Lower leg skin (tissue), 4 donors: ENCODE measurements around the gene RSPH9. TPM values are rescaled to one million over a fixed set of nuclear protein-coding genes. Genes with fewer than 3 reads are reported as not detected.

Experiments
- DNase-seq, 2 donors: peaks; one replicate each; pipeline ENCODE4 v3.0.0-alpha.2; 2019; ENCODE audit warnings: low spot score in 2 of 2
- H3K4me3 ChIP-seq: fragments of 200-600 bp; sonication (generic); 2 replicates; pipeline ENCODE4 v1.5.1; 2017; ENCODE audit warnings: mild to moderate bottlenecking, low read depth; ENCODE audit not compliant: poor library complexity, severe bottlenecking
- POLR2A ChIP-seq, 2 donors: fragments of 450-650 bp; IDR thresholded peaks; one replicate each; pipeline ENCODE4 v1.6.1; 2016 to 2017; ENCODE audit warnings: antibody characterized with exemption in 2 of 2, mild to moderate bottlenecking in 1 of 2, moderate library complexity in 1 of 2
- whole genome bisulfite sequencing, 2 donors: methylation state at CpG; one replicate each; pipeline ENCODE4 v1.1.5; 2018; 5-methylcytosine and 5-hydroxymethylcytosine counted together
- intact Hi-C: fragments of 100-400 bp; cut with DNase I; formaldehyde crosslinking; loops from one replicate; pipeline ENCODE4 v1.15.0; 2023; ENCODE audit warnings: low total_unique reads
- total RNA-seq, 4 donors: library from RNA; depleted of rRNA; stranded (reverse); fragments of >200 nt; gene quantifications; one replicate each; pipeline ENCODE4 v1.1.0, GENCODE V29; 2016
- TF ChIP-seq, protein P1 (sequence below), 3 donors: fragments of 450-650 bp; IDR thresholded peaks; one replicate each; pipeline ENCODE4 v1.5.1; 2016; ENCODE audit warnings: antibody characterized with exemption in 3 of 3, mild to moderate bottlenecking in 3 of 3, moderate library complexity in 2 of 3

The RSPH9 gene
- total RNA-seq, 4 donors from 2014 or later, result 0.17 to 0.42 TPM; not detected in 2

DNA sequence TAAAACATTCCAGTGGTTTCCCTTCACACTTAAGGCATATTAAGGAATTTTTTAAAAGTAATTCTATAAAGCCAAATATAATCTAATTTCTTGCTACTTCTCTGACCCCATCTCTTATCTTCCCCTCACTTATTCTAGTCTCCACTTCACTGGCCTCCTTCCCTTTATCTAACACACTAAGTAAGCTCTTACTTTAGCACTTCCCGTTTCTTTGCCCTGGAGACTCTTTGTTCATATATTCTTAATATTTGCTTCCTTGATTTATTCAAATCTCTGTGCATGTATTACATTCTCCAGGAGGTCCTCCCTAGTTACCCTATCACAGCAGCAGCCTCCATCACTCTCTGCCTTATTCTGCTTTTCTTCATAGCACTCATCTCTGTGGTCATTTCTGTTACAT, 36.0 kb upstream of the RSPH9 start:
- no peak for DNase-seq
- WGBS, 2 donors, result 71 to 79% methylated on average over 1 of the region's 1 CpG
- TF ChIP-seq, protein P1, sequence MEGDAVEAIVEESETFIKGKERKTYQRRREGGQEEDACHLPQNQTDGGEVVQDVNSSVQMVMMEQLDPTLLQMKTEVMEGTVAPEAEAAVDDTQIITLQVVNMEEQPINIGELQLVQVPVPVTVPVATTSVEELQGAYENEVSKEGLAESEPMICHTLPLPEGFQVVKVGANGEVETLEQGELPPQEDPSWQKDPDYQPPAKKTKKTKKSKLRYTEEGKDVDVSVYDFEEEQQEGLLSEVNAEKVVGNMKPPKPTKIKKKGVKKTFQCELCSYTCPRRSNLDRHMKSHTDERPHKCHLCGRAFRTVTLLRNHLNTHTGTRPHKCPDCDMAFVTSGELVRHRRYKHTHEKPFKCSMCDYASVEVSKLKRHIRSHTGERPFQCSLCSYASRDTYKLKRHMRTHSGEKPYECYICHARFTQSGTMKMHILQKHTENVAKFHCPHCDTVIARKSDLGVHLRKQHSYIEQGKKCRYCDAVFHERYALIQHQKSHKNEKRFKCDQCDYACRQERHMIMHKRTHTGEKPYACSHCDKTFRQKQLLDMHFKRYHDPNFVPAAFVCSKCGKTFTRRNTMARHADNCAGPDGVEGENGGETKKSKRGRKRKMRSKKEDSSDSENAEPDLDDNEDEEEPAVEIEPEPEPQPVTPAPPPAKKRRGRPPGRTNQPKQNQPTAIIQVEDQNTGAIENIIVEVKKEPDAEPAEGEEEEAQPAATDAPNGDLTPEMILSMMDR (IDR thresholded peaks at IDR 0.05), result no peak
- TF ChIP-seq POLR2A (IDR thresholded peaks at IDR 0.05), result no peak
- intact Hi-C loops, result no loop called here
- H3K4me3 ChIP-seq, result no peak overlapping the region

DNA sequence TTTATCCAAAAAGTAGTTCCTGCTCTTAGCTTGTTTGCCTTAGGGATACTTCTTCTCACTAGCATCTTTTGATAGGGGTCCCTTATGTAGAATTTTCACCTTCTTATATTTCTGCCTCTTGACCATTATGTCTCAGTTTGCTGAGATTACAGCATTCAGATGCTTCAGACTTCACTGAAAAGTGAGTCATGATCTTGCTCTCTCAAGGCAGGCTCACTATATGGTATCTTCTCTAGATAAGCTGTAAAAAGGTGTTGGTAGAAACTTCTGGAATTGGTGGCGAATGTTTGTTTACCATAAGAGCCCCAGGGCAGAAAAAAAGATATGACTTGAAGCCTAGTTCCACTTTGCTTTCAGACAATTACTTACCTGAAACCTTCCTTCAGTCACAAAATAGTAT, 35.4 kb upstream of the RSPH9 start:
- no peak for DNase-seq
- 92 to 100% methylated on average over 1 of the region's 1 CpG for WGBS, 2 donors

DNA sequence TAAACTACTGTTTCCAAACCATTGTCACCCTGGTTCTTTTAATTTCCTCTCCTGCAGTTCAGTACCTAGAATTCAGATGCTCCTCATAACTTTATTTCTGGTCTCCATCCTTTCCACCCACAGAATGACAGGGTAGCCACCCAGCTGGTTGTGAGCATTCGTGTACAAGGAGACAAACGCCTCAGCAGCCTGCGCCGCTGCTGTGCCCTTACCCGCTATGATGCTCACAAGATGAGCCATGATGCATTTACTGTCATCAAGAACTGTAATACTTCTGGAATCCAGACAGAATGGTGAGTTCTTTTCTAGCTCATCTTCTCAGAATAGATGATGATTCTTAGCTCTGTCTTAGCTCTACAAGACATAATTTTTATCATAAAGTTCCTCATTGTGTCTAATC, 34.4 kb upstream of the RSPH9 start:
- intact Hi-C loops, result no loop called here
- TF ChIP-seq, protein P1 (IDR thresholded peaks at IDR 0.05), result no peak
- TF ChIP-seq POLR2A (IDR thresholded peaks at IDR 0.05), result no peak
- H3K4me3 ChIP-seq, result no peak overlapping the region
- WGBS, 2 donors, result 93 to 95% methylated on average over 5 of the region's 5 CpGs
- no peak for DNase-seq

More for the DNA sequence above, 35.4 kb upstream of the RSPH9 start:
- H3K4me3 ChIP-seq, result no peak overlapping the region
- TF ChIP-seq, protein P1 (IDR thresholded peaks at IDR 0.05), result no peak
- TF ChIP-seq POLR2A (IDR thresholded peaks at IDR 0.05), result no peak
- intact Hi-C loops, result no loop called here

DNA sequence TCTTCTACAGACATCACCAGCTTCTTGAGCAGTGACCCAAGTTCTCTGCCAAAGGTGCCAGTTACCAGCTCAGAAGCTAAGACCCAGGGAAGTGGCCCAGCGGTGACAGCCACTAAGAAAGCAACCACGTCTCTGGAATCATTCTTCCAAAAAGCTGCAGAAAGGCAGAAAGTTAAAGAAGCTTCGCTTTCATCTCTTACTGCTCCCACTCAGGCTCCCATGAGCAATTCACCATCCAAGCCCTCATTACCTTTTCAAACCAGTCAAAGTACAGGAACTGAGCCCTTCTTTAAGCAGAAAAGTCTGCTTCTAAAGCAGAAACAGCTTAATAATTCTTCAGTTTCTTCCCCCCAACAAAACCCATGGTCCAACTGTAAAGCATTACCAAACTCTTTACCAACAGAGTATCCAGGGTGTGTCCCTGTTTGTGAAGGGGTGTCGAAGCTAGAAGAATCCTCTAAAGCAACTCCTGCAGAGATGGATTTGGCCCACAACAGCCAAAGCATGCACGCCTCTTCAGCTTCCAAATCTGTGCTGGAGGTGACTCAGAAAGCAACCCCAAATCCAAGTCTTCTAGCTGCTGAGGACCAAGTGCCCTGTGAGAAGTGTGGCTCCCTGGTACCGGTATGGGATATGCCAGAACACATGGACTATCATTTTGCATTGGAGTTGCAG, 31.0 kb upstream of the RSPH9 start:
- DNase-seq, result no peak
- intact Hi-C loops, result no loop called here
- TF ChIP-seq, protein P1 (IDR thresholded peaks at IDR 0.05), result no peak
- TF ChIP-seq POLR2A (IDR thresholded peaks at IDR 0.05), result no peak
- WGBS, 2 donors, result 80 to 91% methylated on average over 6 of the region's 6 CpGs
- no peak overlapping the region for H3K4me3 ChIP-seq

DNA sequence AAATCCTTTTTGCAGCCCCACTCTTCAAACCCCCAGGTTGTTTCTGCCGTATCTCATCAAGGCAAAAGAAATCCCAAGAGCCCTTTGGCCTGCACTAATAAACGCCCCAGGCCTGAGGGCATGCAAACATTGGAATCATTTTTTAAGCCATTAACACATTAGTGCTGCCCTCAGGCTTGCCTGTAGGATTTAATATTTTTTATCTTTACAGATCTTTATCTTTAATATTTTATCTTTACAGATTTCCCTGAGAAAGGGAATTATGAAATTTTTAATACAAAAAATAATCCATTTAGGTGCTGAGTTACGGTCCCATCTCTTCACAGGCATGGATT, 30.5 kb upstream of the RSPH9 start:
- H3K4me3 ChIP-seq, result no peak overlapping the region
- TF ChIP-seq, protein P1 (IDR thresholded peaks at IDR 0.05), result no peak
- no peak for TF ChIP-seq POLR2A (IDR thresholded peaks at IDR 0.05)
- peak in 1 of 2 donors; percentile 43 for DNase-seq
- intact Hi-C loops, result no loop called here
- WGBS, 2 donors, result 70 to 73% methylated on average over 3 of the region's 3 CpGs
